Measurements from ENCODE around the gene STAC2. TPM values are rescaled to one million over a fixed set of nuclear protein-coding genes. Genes with fewer than 3 reads are reported as not detected.
A peak's percentile ranks its signal among the peaks of the same experiment; 100 is the strongest.

Gene STAC2
- total and polyA plus RNA-seq, 9 of the 15 experiments (the other 6 are each of a cell fraction or from before 2014, with no cell fraction given) = not detected

- DNase-seq (ENCODE audit: extremely low read depth in 1 of 4, low spot score in 3 of 4) = peak; percentile 82 to 87 (median 84)
- WGBS (ENCODE audit: insufficient coverage, low coverage, missing lambda C conversion rate) = 13% methylated on average over 17 of the region's 18 CpGs
- TF ChIP-seq SMC3 (conservative IDR thresholded peaks at IDR 0.05; ENCODE audit: insufficient read depth, low read depth, low read length) (peak; percentile 57; the same call in 1 of the 2 replicates), BMI1 (IDR thresholded peaks at IDR 0.05; ENCODE audit: low read length) (no peak), ZNF740 (CRISPR knock-in tag; IDR thresholded peaks at IDR 0.05) (no peak), ZNF740 (tag; IDR thresholded peaks at IDR 0.05) (no peak), DIDO1 (tag; IDR thresholded peaks at IDR 0.05; ENCODE audit: low read depth) (no peak), ZFP1 (CRISPR knock-in tag; IDR thresholded peaks at IDR 0.05) (no peak), YBX1 (IDR thresholded peaks at IDR 0.05) (no peak), CHD2 (IDR thresholded peaks at IDR 0.05; ENCODE audit: low read depth, low read length) (no peak), ZNF586 (CRISPR knock-in tag; conservative IDR thresholded peaks at IDR 0.05) (no peak), ZBTB33 (CRISPR knock-in tag; IDR thresholded peaks at IDR 0.05) (no peak), ATF1 (CRISPR knock-in tag; IDR thresholded peaks at IDR 0.05) (no peak), ATF1 (tag; IDR thresholded peaks at IDR 0.05) (peak; percentile 41; the same call in 1 of the 2 replicates), CHAMP1 (IDR thresholded peaks at IDR 0.05) (no peak), MCM7 (IDR thresholded peaks at IDR 0.05) (no peak), ELF4 (CRISPR knock-in tag; IDR thresholded peaks at IDR 0.05) (no peak), STAT5B (CRISPR knock-in tag; IDR thresholded peaks at IDR 0.05) (no peak), NCOA2 (IDR thresholded peaks at IDR 0.05; ENCODE audit: partially characterized antibody in 2 of 2) (no peak), ZNF140 (CRISPR knock-in tag; IDR thresholded peaks at IDR 0.05) (no peak)
Measured at GRCh38 chr17:39235555-39236449, 10.1 kb upstream of the STAC2 start.

More at GRCh38 chr17:39235555-39236449, 10.1 kb upstream of the STAC2 start:
- H3K9me3 ChIP-seq (replicated peaks; ENCODE audit: control insufficient read depth, insufficient read depth, low read depth, low read length) = no peaks in the 10 kb centered on the region
- H3K4me1 ChIP-seq (replicated peaks in 1 of 2; ENCODE audit: control insufficient read depth in 2 of 2, insufficient read depth in 2 of 2, low read length in 2 of 2) = peaks cover 0 to 24% of the 10 kb centered on the region in 2 experiments; a peak in 4 of 5 replicates
- H3K4me3 ChIP-seq = no peak overlapping the region
- peaks cover 4% of the 10 kb centered on the region; the same call in 1 of the 2 replicates for H4K20me1 ChIP-seq (replicated peaks; ENCODE audit: control insufficient read depth, insufficient read depth, low read length)
- peak overlapping the region in 1 of 2 experiments; percentile 41; a peak in 1 of 4 replicates for H3K9ac ChIP-seq (ENCODE audit: insufficient read depth in 1 of 2, low read depth in 2 of 2, low read length in 2 of 2)
- H3K79me2 ChIP-seq (ENCODE audit: control insufficient read depth, insufficient read depth, low read length) = no peaks in the 10 kb centered on the region
- H3K36me3 ChIP-seq (ENCODE audit: control insufficient read depth, insufficient read depth, low read length) = no peaks in the 10 kb centered on the region
- CTCF ChIA-PET (ENCODE audit: low intra/inter-chr PET ratio) = interaction anchor here (0.6 to 4.7 kb wide), 4 partner anchors 9 to 250 kb away, joined by 3 to 23 read pairs (median 10); no protein-coding TSS in a partner anchor
- no TSS peak for BruUV-seq (replicated peaks)
- in situ Hi-C loops (cut with MboI) (no loop called here), intact Hi-C loops (cut with micrococcal nuclease) (no loop called here)
- H3K9me1 ChIP-seq (ENCODE audit: control insufficient read depth, insufficient read depth, low read length) = no peaks in the 10 kb centered on the region
- FAIRE-seq = peak; percentile 98
- peak overlapping the region; percentile 49; the same call in 1 of the 2 replicates for H3K4me2 ChIP-seq (ENCODE audit: insufficient read depth, low read length)
- H3K27me3 ChIP-seq (ENCODE audit: control insufficient read depth in 2 of 2, insufficient read depth in 2 of 2, low read length in 2 of 2) = peaks cover 0 to 6% of the 10 kb centered on the region in 2 experiments; a peak in 2 of 5 replicates
- H3K27ac ChIP-seq (ENCODE audit: extremely low read depth, low read depth, low read length) = no peak overlapping the region
- H2AFZ ChIP-seq (ENCODE audit: low read depth, low read length) = peak overlapping the region; percentile 75; the same call in 1 of the 2 replicates
- peak; percentile 96 for ATAC-seq
- POLR2A ChIA-PET = interaction anchor here (0.6 to 1.9 kb wide), 6 partner anchors 8 to 82 kb away, joined by 3 to 6 read pairs (median 4); no protein-coding TSS in a partner anchor

Data from K562 (cell line).